ENCODE results near the gene ACOXL. TPM values are rescaled to one million over a fixed set of nuclear protein-coding genes. Genes with fewer than 3 reads are reported as not detected.

ACOXL gene
- polyA plus RNA-seq, 2 donors: not detected

GRCh38 chr2:110885256-110885655 is 152.9 kb downstream of the ACOXL start:
- Histone ChIP-seq H3K27ac (ENCODE audit: low read depth in 2 of 2, low read length in 1 of 2) (no peak overlapping the region), H3K36me3 (ENCODE audit: control insufficient read depth in 2 of 2, insufficient read depth in 2 of 2, low read length in 1 of 2) (no peaks in the 10 kb centered on the region), H3K27me3 (ENCODE audit: control insufficient read depth in 1 of 2, insufficient read depth in 2 of 2, low read length in 2 of 2) (no peaks in the 10 kb centered on the region), H3K4me3 (ENCODE audit: low read depth in 1 of 2, low read length in 2 of 2) (no peak overlapping the region), H3K4me1 (ENCODE audit: control insufficient read depth in 2 of 2, insufficient read depth in 2 of 2, low read length in 1 of 2) (no peaks in the 10 kb centered on the region), H3K9me3 (ENCODE audit: control insufficient read depth in 2 of 2, insufficient read depth in 1 of 2, low read depth in 1 of 2, low read length in 1 of 2) (no peaks in the 10 kb centered on the region)
- 81 to 90% methylated on average over 4 of the region's 4 CpGs for WGBS, 2 donors

GRCh38 chr2:110886826-110887573 is 154.6 kb downstream of the ACOXL start:
- H3K4me1 ChIP-seq (ENCODE audit: control insufficient read depth in 2 of 2, insufficient read depth in 2 of 2, low read length in 1 of 2): no peaks in the 10 kb centered on the region
- WGBS, 2 donors: 81 to 84% methylated on average over 11 of the region's 11 CpGs
- H3K36me3 ChIP-seq (ENCODE audit: control insufficient read depth in 2 of 2, insufficient read depth in 2 of 2, low read length in 1 of 2): peaks cover 0 to 2% of the 10 kb centered on the region in 2 donors
- no peak overlapping the region for H3K27ac ChIP-seq (ENCODE audit: low read depth in 2 of 2, low read length in 1 of 2)
- no peaks in the 10 kb centered on the region for H3K27me3 ChIP-seq (ENCODE audit: control insufficient read depth in 1 of 2, insufficient read depth in 2 of 2, low read length in 2 of 2)
- no peaks in the 10 kb centered on the region for H3K9me3 ChIP-seq (ENCODE audit: control insufficient read depth in 2 of 2, insufficient read depth in 1 of 2, low read depth in 1 of 2, low read length in 1 of 2)
- H3K4me3 ChIP-seq (ENCODE audit: low read depth in 1 of 2, low read length in 2 of 2): no peak overlapping the region

GRCh38 chr2:110888411-110888810 is 156.0 kb downstream of the ACOXL start:
- no peaks in the 10 kb centered on the region for H3K27me3 ChIP-seq (ENCODE audit: control insufficient read depth in 1 of 2, insufficient read depth in 2 of 2, low read length in 2 of 2)
- H3K4me1 ChIP-seq (ENCODE audit: control insufficient read depth in 2 of 2, insufficient read depth in 2 of 2, low read length in 1 of 2): no peaks in the 10 kb centered on the region
- no peak overlapping the region for H3K4me3 ChIP-seq (ENCODE audit: low read depth in 1 of 2, low read length in 2 of 2)
- no peaks in the 10 kb centered on the region for H3K9me3 ChIP-seq (ENCODE audit: control insufficient read depth in 2 of 2, insufficient read depth in 1 of 2, low read depth in 1 of 2, low read length in 1 of 2)
- no peak overlapping the region for H3K27ac ChIP-seq (ENCODE audit: low read depth in 2 of 2, low read length in 1 of 2)
- WGBS, 2 donors: 87 to 88% methylated on average over 2 of the region's 2 CpGs
- peaks cover 0 to 2% of the 10 kb centered on the region in 2 donors for H3K36me3 ChIP-seq (ENCODE audit: control insufficient read depth in 2 of 2, insufficient read depth in 2 of 2, low read length in 1 of 2)

- Histone ChIP-seq H3K4me1 (ENCODE audit: control insufficient read depth in 2 of 2, insufficient read depth in 2 of 2, low read length in 1 of 2) (no peaks in the 10 kb centered on the region), H3K9me3 (ENCODE audit: control insufficient read depth in 2 of 2, insufficient read depth in 1 of 2, low read depth in 1 of 2, low read length in 1 of 2) (no peaks in the 10 kb centered on the region), H3K27me3 (ENCODE audit: control insufficient read depth in 1 of 2, insufficient read depth in 2 of 2, low read length in 2 of 2) (no peaks in the 10 kb centered on the region), H3K36me3 (ENCODE audit: control insufficient read depth in 2 of 2, insufficient read depth in 2 of 2, low read length in 1 of 2) (peaks cover 0 to 2% of the 10 kb centered on the region in 2 donors), H3K27ac (ENCODE audit: low read depth in 2 of 2, low read length in 1 of 2) (no peak overlapping the region), H3K4me3 (ENCODE audit: low read depth in 1 of 2, low read length in 2 of 2) (no peak overlapping the region)
- WGBS, 2 donors: 0% methylated on average over 1 of the region's 1 CpG
These were observed 159.3 kb downstream of the ACOXL start for GRCh38 chr2:110891626-110892025.

- H3K27me3 ChIP-seq (ENCODE audit: control insufficient read depth in 1 of 2, insufficient read depth in 2 of 2, low read length in 2 of 2): no peaks in the 10 kb centered on the region
- no peak overlapping the region for H3K27ac ChIP-seq (ENCODE audit: low read depth in 2 of 2, low read length in 1 of 2)
- no peak overlapping the region for H3K4me3 ChIP-seq (ENCODE audit: low read depth in 1 of 2, low read length in 2 of 2)
- H3K36me3 ChIP-seq (ENCODE audit: control insufficient read depth in 2 of 2, insufficient read depth in 2 of 2, low read length in 1 of 2): peaks cover 0 to 2% of the 10 kb centered on the region in 2 donors
- WGBS, 2 donors: 54 to 63% methylated on average over 3 of the region's 3 CpGs
- no peaks in the 10 kb centered on the region for H3K4me1 ChIP-seq (ENCODE audit: control insufficient read depth in 2 of 2, insufficient read depth in 2 of 2, low read length in 1 of 2)
- H3K9me3 ChIP-seq (ENCODE audit: control insufficient read depth in 2 of 2, insufficient read depth in 1 of 2, low read depth in 1 of 2, low read length in 1 of 2): peaks cover 0 to 2% of the 10 kb centered on the region in 2 donors
These were observed 163.9 kb downstream of the ACOXL start for GRCh38 chr2:110896226-110896625.

GRCh38 chr2:110897966-110898365 is 165.6 kb downstream of the ACOXL start:
- H3K9me3 ChIP-seq (ENCODE audit: control insufficient read depth in 2 of 2, insufficient read depth in 1 of 2, low read depth in 1 of 2, low read length in 1 of 2): peaks cover 0 to 2% of the 10 kb centered on the region in 2 donors
- H3K27me3 ChIP-seq (ENCODE audit: control insufficient read depth in 1 of 2, insufficient read depth in 2 of 2, low read length in 2 of 2): no peaks in the 10 kb centered on the region
- no peak overlapping the region for H3K4me3 ChIP-seq (ENCODE audit: low read depth in 1 of 2, low read length in 2 of 2)
- no peaks in the 10 kb centered on the region for H3K36me3 ChIP-seq (ENCODE audit: control insufficient read depth in 2 of 2, insufficient read depth in 2 of 2, low read length in 1 of 2)
- H3K27ac ChIP-seq (ENCODE audit: low read depth in 2 of 2, low read length in 1 of 2): no peak overlapping the region
- 36 to 43% methylated on average over 2 of the region's 2 CpGs for WGBS, 2 donors
- no peaks in the 10 kb centered on the region for H3K4me1 ChIP-seq (ENCODE audit: control insufficient read depth in 2 of 2, insufficient read depth in 2 of 2, low read length in 1 of 2)

- 47 to 68% methylated on average over 2 of the region's 2 CpGs for WGBS, 2 donors
- Histone ChIP-seq H3K36me3 (ENCODE audit: control insufficient read depth in 2 of 2, insufficient read depth in 2 of 2, low read length in 1 of 2) (no peaks in the 10 kb centered on the region), H3K27me3 (ENCODE audit: control insufficient read depth in 1 of 2, insufficient read depth in 2 of 2, low read length in 2 of 2) (no peaks in the 10 kb centered on the region), H3K4me1 (ENCODE audit: control insufficient read depth in 2 of 2, insufficient read depth in 2 of 2, low read length in 1 of 2) (no peaks in the 10 kb centered on the region), H3K27ac (ENCODE audit: low read depth in 2 of 2, low read length in 1 of 2) (no peak overlapping the region), H3K9me3 (ENCODE audit: control insufficient read depth in 2 of 2, insufficient read depth in 1 of 2, low read depth in 1 of 2, low read length in 1 of 2) (peaks cover 0 to 2% of the 10 kb centered on the region in 2 donors), H3K4me3 (ENCODE audit: low read depth in 1 of 2, low read length in 2 of 2) (no peak overlapping the region)
These were observed 167.8 kb downstream of the ACOXL start for GRCh38 chr2:110900191-110900590.

- no peaks in the 10 kb centered on the region for H3K4me1 ChIP-seq (ENCODE audit: control insufficient read depth in 2 of 2, insufficient read depth in 2 of 2, low read length in 1 of 2)
- H3K27ac ChIP-seq (ENCODE audit: low read depth in 2 of 2, low read length in 1 of 2): no peak overlapping the region
- H3K4me3 ChIP-seq (ENCODE audit: low read depth in 1 of 2, low read length in 2 of 2): no peak overlapping the region
- H3K36me3 ChIP-seq (ENCODE audit: control insufficient read depth in 2 of 2, insufficient read depth in 2 of 2, low read length in 1 of 2): no peaks in the 10 kb centered on the region
- 82 to 86% methylated on average over 3 of the region's 3 CpGs for WGBS, 2 donors
- H3K27me3 ChIP-seq (ENCODE audit: control insufficient read depth in 1 of 2, insufficient read depth in 2 of 2, low read length in 2 of 2): no peaks in the 10 kb centered on the region
- peaks cover 0 to 2% of the 10 kb centered on the region in 2 donors for H3K9me3 ChIP-seq (ENCODE audit: control insufficient read depth in 2 of 2, insufficient read depth in 1 of 2, low read depth in 1 of 2, low read length in 1 of 2)
These were observed 171.2 kb downstream of the ACOXL start for GRCh38 chr2:110903548-110903947.

GRCh38 chr2:110904116-110904778 is 171.9 kb downstream of the ACOXL start:
- H3K36me3 ChIP-seq (ENCODE audit: control insufficient read depth in 2 of 2, insufficient read depth in 2 of 2, low read length in 1 of 2): no peaks in the 10 kb centered on the region
- H3K9me3 ChIP-seq (ENCODE audit: control insufficient read depth in 2 of 2, insufficient read depth in 1 of 2, low read depth in 1 of 2, low read length in 1 of 2): peaks cover 0 to under 1% of the 10 kb centered on the region in 2 donors
- no peak overlapping the region for H3K4me3 ChIP-seq (ENCODE audit: low read depth in 1 of 2, low read length in 2 of 2)
- H3K4me1 ChIP-seq (ENCODE audit: control insufficient read depth in 2 of 2, insufficient read depth in 2 of 2, low read length in 1 of 2): no peaks in the 10 kb centered on the region
- H3K27me3 ChIP-seq (ENCODE audit: control insufficient read depth in 1 of 2, insufficient read depth in 2 of 2, low read length in 2 of 2): no peaks in the 10 kb centered on the region
- 68 to 70% methylated on average over 5 of the region's 5 CpGs for WGBS, 2 donors
- no peak overlapping the region for H3K27ac ChIP-seq (ENCODE audit: low read depth in 2 of 2, low read length in 1 of 2)

- H3K27me3 ChIP-seq (ENCODE audit: control insufficient read depth in 1 of 2, insufficient read depth in 2 of 2, low read length in 2 of 2): no peaks in the 10 kb centered on the region
- no peaks in the 10 kb centered on the region for H3K36me3 ChIP-seq (ENCODE audit: control insufficient read depth in 2 of 2, insufficient read depth in 2 of 2, low read length in 1 of 2)
- no peak overlapping the region for H3K4me3 ChIP-seq (ENCODE audit: low read depth in 1 of 2, low read length in 2 of 2)
- 79 to 81% methylated on average over 3 of the region's 3 CpGs for WGBS, 2 donors
- H3K27ac ChIP-seq (ENCODE audit: low read depth in 2 of 2, low read length in 1 of 2): no peak overlapping the region
- no peaks in the 10 kb centered on the region for H3K4me1 ChIP-seq (ENCODE audit: control insufficient read depth in 2 of 2, insufficient read depth in 2 of 2, low read length in 1 of 2)
- H3K9me3 ChIP-seq (ENCODE audit: control insufficient read depth in 2 of 2, insufficient read depth in 1 of 2, low read depth in 1 of 2, low read length in 1 of 2): no peaks in the 10 kb centered on the region
These were observed 172.4 kb downstream of the ACOXL start for GRCh38 chr2:110904779-110905148.

All from esophagus (tissue), 2 donors.